ENCODE data around the gene BBLN.

The BBLN gene

GRCh38 chr9:128116104-128117083, 43.7 kb upstream of the BBLN start:
- no peak for TF ChIP-seq REST (IDR thresholded peaks at IDR 0.05; ENCODE audit: insufficient read depth in 1 of 2, low read depth in 2 of 2, low read length in 2 of 2)
- no peak for TF ChIP-seq TAF1 (IDR thresholded peaks at IDR 0.05; ENCODE audit: borderline replicate concordance, insufficient read depth, low read length)
- no peak for TF ChIP-seq SIN3A (IDR thresholded peaks at IDR 0.05; ENCODE audit: borderline replicate concordance, insufficient read depth, low read length)
- TF ChIP-seq POLR2AphosphoS5 (IDR thresholded peaks at IDR 0.05; ENCODE audit: low read depth, low read length), result no peak
- TF ChIP-seq FOXP2 (optimal IDR thresholded peaks at IDR 0.05; ENCODE audit: borderline replicate concordance, extremely low read depth, extremely low read length, insufficient read depth), result no peak

- TF ChIP-seq REST (IDR thresholded peaks at IDR 0.05; ENCODE audit: insufficient read depth in 1 of 2, low read depth in 2 of 2, low read length in 2 of 2), result no peak
- no peak for TF ChIP-seq TAF1 (IDR thresholded peaks at IDR 0.05; ENCODE audit: borderline replicate concordance, insufficient read depth, low read length)
- no peak for TF ChIP-seq POLR2AphosphoS5 (IDR thresholded peaks at IDR 0.05; ENCODE audit: low read depth, low read length)
- TF ChIP-seq FOXP2 (optimal IDR thresholded peaks at IDR 0.05; ENCODE audit: borderline replicate concordance, extremely low read depth, extremely low read length, insufficient read depth), result no peak
- no peak for TF ChIP-seq SIN3A (IDR thresholded peaks at IDR 0.05; ENCODE audit: borderline replicate concordance, insufficient read depth, low read length)
These were observed 42.2 kb upstream of the BBLN start for GRCh38 chr9:128117613-128118471.

GRCh38 chr9:128118472-128118857, 41.6 kb upstream of the BBLN start:
- TF ChIP-seq FOXP2 (optimal IDR thresholded peaks at IDR 0.05; ENCODE audit: borderline replicate concordance, extremely low read depth, extremely low read length, insufficient read depth) (no peak), TAF1 (IDR thresholded peaks at IDR 0.05; ENCODE audit: borderline replicate concordance, insufficient read depth, low read length) (no peak), POLR2AphosphoS5 (IDR thresholded peaks at IDR 0.05; ENCODE audit: low read depth, low read length) (no peak), REST (IDR thresholded peaks at IDR 0.05; ENCODE audit: insufficient read depth in 1 of 2, low read depth in 2 of 2, low read length in 2 of 2) (no peak), SIN3A (IDR thresholded peaks at IDR 0.05; ENCODE audit: borderline replicate concordance, insufficient read depth, low read length) (no peak)

- 0 out of 2 replicates have a peak, but pooled peaks have one; percentile 29 for TF ChIP-seq POLR2AphosphoS5 (IDR thresholded peaks at IDR 0.05; ENCODE audit: low read depth, low read length)
- TF ChIP-seq REST (IDR thresholded peaks at IDR 0.05; ENCODE audit: insufficient read depth in 1 of 2, low read depth in 2 of 2, low read length in 2 of 2), result no peak
These were observed 40.9 kb upstream of the BBLN start for GRCh38 chr9:128118971-128119665.

All from PFSK-1 (cell line).